HFF-Myc (cell line): ENCODE measurements around the gene PACRG.

Source experiments
- DNase-seq: peaks from one replicate; pipeline ENCODE4 v3.0.0-alpha.2; 2011; ENCODE audit warnings: low read depth; ENCODE audit errors: extremely low read depth
- H3K4me3 ChIP-seq: replicated peaks from 2 replicates; pipeline ENCODE4 v1.5.1; 2011; ENCODE audit warnings: low read depth, mild to moderate bottlenecking, control low read depth, low read length
- CTCF ChIP-seq: IDR thresholded peaks from 2 replicates; pipeline ENCODE4 v1.5.1; 2012; ENCODE audit warnings: mild to moderate bottlenecking, low read depth, low read length, control low read depth; ENCODE audit errors: missing control alignments

PACRG gene

GRCh38 chr6:163098827-163099479 lies 371.2 kb downstream of the PACRG start:
- no peak for DNase-seq
- no peak for TF ChIP-seq CTCF
- H3K4me3 ChIP-seq: no peak overlapping the region

GRCh38 chr6:163099621-163100171 lies 371.9 kb downstream of the PACRG start:
- DNase-seq: no peak
- H3K4me3 ChIP-seq: no peak overlapping the region
- TF ChIP-seq CTCF: no peak

- no peak for TF ChIP-seq CTCF
Measured at GRCh38 chr6:163100259-163100658, 372.5 kb downstream of the PACRG start.

GRCh38 chr6:163113358-163113962 lies 385.7 kb downstream of the PACRG start:
- no peak for DNase-seq
- no peak overlapping the region for H3K4me3 ChIP-seq
- no peak for TF ChIP-seq CTCF

More at GRCh38 chr6:163100259-163100658, 372.5 kb downstream of the PACRG start:
- H3K4me3 ChIP-seq: no peak overlapping the region
- DNase-seq: no peak

GRCh38 chr6:163118941-163119340 lies 391.2 kb downstream of the PACRG start:
- no peak for TF ChIP-seq CTCF
- H3K4me3 ChIP-seq: no peak overlapping the region
- no peak for DNase-seq

- no peak for DNase-seq
Measured at GRCh38 chr6:163120223-163120622, 392.4 kb downstream of the PACRG start.

More at GRCh38 chr6:163120223-163120622, 392.4 kb downstream of the PACRG start:
- TF ChIP-seq CTCF: no peak
- no peak overlapping the region for H3K4me3 ChIP-seq
